Right hindlimb (tissue), 1 donor: ENCODE data around the gene EFCAB5.
"Not testable (repeated sequence)": the region's sequence is repeated elsewhere in the genome, so short reads cannot be mapped to it uniquely, and the experiment has no call there.

ENCODE experiments used
- DNase-seq: peaks from one replicate; pipeline ENCODE4 v3.0.0-alpha.2; 2018

Gene EFCAB5

DNA sequence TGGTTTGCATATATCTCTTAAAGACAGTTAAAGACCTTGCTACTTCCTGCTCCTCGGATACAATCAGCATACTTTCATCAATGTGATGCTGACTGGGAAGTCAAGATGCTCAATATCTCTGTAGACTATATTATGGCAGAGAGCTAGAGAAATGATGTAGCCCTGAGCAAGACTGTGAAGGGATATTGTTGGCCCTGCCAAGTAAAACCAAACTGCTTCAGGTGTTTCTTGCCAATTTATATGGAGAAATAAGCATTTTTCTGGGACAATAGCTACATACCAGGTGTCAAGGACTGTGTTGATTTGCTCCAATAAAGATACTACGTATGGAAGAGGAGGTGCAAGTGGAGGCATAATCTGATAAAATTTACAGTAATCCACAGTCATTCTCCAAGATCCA lies 4.7 kb upstream of the EFCAB5 start:
- no peak for DNase-seq

DNA sequence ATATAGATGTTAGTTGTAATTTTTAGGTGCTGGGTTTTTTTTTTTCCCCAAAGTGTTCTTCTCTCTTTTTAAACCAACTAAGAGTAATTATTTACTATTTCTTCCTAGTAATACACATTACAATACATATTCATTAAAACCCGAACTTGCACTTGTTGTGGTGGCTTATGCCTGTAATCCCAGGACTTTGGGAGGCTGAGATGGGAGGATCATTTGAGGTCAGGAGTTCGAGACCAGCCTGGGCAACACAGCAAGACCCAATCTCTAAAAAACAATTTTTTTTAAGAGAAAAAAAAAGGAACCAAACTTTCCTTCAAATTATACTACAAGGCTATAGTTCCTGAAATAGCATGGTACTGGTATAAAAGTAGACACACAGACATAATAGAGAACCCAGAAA lies 3.8 kb downstream of the EFCAB5 start:
- no peak for DNase-seq

DNA sequence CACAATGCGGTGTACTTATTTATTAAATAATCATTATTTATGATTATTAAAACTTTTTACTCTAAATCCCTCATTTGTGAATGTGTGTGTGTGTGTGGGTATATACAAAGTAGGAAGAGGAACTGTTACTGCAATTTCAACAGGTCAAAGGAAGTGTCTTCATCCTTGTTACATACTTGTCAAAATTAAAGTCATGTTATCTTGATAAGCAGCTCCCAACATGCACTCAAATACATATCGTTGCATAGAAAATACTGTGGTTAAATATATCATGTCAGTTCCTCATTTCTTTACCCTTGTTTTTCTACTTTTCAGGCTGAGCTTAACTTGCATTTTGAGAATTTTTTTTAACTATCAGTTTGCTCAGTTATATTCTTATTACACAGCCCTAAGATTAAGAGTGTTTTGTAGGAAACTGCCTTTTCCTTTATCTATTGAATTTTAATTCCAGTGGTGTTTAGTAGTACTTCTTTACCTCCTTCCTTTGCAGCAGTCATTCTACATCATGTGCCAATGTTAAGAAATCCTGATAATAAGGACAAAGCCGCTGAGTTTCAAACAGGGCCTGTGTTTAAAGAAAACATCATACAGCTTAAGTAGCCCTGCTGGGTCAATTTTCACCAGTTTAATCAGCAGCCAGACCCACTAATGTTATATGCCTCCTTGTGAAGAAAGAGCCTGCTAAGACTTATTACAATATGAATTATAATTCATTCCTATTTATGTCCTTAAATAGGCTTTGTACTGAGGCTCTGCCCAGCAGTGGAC lies 7.2 kb downstream of the EFCAB5 start:
- no peak for DNase-seq

DNA sequence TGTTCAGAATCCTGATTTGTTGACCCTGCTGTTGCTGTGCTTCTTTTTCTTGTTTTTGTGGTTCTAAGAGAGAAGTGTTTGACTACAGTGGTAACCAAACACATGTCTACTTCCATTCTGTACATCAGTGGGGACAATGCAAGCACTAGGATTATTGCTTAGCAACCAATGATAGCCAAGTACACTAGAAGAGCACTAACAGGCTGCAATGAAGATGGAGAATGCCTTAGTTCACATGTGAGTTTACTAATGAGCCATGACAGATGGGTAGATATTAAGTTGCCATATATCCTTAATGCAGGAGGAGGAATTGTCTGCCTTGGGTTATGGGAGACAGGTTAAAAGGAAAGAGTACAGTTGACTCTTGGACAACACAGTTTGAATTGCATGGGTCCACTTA lies 8.3 kb downstream of the EFCAB5 start:
- DNase-seq = no peak

DNA sequence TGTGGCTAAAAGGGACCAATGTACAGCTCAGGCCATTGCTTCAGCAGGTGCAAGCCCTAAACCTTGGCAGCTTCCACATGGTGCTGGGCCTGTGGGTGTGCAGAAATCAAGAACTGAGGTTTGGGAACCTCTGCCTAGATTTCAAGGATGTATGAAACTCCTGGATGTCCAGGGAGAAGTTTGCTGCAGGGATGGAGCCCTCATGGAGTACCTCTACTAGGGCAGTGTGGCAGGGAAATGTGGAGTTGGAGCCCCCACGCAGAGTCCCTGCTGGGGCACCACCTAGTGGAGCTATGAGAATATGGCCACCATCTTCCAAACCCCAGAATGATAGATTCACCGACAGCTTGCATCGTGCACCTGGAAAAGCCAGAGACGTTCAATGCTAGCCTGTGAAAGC lies 13.0 kb downstream of the EFCAB5 start:
- no peak for DNase-seq

DNA sequence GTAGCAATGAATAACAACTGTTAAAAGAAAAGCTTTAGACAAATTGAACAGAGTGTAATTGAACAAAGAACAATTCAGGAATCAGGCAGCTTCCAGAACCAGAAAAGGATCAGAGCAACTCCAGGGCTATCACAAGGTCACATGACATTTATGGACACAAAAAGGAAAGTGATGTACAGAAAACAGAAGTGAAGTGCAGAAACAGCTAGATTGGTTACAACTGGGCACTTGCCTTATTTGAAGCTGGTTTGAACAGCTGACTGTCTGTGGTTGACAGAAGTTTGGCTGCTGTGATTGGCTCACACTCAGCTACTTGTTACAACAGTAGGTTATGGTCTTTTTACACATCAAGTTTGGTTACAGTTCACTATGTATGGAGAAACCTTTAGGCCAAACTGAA lies 14.8 kb downstream of the EFCAB5 start:
- no peak for DNase-seq

DNA sequence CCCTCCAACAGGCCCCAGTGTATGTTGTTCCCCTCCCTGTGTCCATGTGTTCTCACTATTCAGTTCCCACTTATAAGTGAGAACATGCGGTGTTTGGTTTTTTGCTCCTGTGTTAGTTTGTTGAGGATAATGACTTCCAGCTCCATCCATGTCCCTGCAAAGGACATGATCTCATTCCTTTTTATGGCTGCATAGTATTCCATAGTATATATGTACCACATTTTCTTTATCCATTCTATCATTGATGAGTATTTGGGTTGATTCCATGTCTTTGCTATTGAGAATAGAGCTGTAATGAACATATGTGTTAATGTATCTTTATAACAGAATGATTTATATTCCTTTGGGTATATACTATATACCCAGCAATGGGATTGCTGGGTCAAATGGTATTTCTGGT lies 16.1 kb downstream of the EFCAB5 start:
- not testable (repeated sequence) for DNase-seq

DNA sequence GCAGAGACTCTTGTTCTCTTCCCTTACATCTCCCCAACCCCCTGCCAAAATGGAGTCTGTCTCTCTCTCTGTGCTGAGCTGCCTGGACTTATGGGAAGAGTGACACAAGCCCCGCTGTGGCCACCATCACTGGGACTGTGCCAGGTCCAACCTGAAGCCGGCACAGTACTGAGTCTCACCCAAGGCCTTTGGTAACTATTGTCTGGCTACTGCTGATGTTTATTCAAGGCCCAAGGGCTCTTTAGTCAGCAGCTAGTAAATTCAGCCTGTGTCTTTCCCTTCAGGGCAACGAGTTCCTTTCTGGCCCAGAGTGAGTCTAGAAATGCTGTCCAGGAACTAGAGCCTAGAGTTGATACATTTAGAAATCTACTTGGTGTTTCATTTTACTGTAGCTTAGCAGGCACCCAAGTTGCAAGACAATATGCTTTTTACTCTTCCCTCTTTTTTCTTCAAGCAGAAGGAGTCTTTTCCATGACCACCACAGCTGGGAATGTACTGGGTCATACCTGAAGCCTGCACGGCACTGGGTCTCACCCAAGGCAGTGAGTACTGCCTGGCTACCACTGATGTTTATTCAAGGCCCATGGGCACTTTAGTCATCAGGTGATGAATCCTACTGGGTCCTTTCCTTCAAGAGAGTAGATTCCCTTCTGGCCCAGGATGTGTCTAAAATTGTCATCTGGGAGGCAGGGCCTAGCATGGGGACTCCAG lies 17.7 kb downstream of the EFCAB5 start:
- DNase-seq = no peak

DNA sequence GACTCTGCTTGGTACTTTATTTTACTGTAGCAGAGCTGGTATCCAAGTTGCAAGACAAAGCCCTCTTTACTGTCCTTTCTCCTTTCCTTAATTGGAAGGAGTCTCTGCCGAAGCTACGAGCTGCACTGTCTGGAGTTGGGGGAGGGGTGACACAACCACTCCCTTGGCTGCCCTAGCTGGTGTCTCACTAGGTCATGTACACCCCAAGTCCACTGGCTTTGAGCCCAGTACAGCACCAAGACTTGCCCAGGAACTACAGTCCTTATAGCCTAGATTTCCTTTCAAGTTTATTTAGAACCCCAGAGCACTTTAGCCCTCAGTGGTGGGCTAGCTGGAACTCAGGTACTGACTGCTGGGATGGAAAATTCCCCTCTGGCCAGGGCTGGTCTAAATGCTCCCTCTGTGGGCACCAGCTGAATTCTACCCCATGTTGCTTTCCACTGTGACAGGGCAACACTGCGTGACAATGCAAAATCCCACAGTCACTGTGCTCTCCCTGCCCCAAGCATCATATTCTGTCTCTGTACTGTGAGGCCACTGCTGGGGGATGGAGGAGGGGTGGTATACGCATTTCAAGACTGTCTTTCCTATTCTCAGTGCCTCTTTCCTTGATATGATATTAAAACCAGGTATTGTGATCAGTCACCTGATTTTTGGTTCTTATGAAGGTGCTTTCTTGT lies 18.4 kb downstream of the EFCAB5 start:
- no peak for DNase-seq

DNA sequence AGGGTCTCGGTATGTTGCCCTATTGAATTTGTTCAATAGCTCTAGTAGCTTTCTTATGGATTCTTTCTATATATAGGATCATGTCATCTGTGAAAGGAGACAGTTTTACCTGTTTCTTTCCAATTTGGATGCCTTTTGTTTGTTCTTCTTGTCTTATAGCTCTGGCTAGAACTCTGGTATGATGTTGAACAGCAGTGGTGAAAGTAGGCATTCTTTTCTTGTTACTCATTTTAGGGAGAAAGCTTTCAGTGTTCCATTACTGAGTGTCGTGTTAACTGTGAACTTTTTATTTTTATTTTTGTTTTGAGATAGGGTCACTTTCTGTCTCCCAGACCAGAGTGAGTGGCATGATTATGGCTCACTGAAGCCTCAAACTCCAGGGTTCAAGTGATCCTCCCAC lies 21.2 kb downstream of the EFCAB5 start:
- no peak for DNase-seq

DNA sequence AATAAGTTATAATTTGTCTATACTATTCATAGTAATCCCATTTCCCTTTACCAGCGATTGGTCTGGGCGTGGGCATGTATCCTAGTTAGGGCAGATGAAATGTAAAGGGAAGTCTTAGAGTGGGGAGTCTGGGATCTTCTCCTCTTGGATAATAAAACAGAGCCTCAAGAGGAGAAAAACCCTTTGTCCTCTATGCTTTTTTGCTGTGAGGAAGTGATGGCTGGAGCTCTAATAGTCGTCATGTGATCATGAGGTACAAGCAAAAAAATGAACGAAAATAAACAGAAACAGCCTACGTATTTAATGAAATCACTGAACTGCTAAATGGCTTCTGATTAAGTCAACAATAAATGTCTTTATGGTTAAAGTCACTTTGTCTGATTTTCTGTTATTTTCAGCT lies 26.8 kb downstream of the EFCAB5 start:
- no peak for DNase-seq

DNA sequence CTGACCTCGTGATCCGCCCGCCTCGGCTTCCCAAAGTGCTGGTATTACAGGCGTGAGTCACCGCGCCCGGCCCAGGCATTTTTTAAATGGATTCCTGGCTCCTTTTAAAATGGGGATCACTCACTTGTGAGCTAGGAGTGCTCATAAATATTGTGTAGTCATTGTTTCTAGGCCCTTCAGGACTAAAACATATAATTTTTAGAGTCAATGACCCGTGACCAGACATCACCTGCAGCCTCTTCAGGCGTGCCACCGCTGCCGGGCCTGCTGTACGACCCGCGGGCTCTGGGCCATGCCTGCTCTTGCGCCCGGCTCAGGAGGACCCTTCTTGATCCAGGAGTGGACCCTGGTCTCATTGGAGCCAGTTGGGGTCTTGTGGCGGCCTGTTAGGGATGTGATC lies 30.8 kb downstream of the EFCAB5 start:
- DNase-seq = no peak

DNA sequence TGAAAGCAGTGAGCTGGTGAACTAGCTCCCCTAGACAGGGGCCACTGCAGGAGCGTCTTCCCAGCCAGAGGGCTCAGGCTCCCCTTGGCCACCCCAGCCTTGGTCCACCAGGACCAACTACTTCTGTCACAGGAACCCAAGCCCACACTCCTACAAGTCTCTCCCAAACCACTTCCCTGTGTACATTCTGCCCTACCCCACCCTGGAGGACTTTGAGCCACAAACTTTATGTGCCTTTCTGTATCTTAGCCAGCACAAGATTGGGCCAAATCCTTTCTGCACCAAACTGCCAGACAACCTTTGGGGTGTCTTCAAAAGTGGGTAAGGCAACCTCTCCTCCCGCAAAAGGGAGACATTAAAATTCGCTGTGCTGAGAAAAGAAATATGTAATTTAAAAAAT lies 31.6 kb downstream of the EFCAB5 start:
- no peak for DNase-seq

DNA sequence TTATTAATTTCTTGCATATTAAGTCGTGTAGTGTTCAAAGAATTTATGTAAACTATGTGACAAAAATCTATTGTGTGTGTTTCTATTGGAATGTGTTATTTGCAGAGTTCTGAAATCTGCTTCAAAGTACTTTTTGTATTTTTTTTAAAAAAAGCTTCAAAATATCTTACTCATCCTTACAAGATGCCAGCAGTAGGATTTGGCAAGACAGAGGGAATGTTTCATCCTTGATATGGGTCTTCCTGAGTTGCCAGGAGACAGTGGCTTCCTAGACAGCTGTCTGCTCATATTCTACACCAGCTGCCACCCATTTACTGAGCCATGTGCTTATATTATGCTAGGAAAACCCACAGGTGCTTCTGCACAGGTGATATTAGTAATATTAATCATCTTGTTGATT lies 36.4 kb downstream of the EFCAB5 start:
- DNase-seq = no peak

DNA sequence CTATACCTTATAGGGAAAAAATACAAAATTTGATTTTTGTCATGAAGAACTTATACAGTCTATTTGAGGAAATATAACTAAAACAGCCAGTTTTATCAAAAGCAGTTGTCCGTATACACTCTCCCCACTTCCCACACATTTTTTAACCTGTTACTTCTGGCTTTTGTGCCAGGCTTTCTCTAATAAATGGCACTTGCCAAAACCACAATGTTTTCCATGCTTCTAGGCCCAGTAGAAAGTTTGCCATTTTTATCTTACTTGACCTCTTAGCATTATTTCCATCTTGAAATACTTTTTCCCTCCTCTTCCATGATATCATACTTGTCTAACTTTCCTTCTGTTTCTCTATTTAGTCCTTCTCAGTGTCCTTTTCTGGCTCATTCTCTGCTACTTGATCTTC lies 38.8 kb downstream of the EFCAB5 start:
- no peak for DNase-seq

DNA sequence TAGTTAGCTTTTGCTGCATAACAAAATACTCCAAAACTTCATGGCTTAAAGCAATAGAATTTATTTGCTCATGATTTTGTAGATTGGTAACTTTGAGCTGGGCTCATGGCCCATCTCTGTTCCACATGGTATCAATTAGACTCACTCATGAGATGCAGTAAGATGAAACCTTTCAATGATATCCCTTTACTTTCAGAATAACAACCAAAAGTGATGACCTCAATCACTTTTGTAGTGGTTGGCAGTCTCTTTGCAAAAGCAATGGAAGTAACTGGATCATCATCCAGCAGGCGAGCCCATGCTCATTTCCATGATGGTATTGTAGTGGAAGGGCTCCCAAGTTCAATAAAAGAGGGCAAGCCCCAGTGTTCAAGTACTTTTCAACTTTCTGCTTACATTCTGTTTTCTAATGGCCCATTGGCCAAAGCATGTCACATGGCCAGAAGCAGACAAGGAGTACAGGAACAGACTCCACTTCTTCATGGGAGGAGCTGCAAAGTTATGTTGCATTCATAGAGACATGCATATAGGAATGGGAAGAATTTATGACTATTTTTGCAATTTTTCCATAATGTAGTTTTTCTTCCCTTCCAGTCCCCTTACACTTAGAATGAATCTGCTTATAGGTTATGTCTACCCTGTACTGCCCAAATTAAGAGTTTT lies 41.7 kb downstream of the EFCAB5 start:
- no peak for DNase-seq

DNA sequence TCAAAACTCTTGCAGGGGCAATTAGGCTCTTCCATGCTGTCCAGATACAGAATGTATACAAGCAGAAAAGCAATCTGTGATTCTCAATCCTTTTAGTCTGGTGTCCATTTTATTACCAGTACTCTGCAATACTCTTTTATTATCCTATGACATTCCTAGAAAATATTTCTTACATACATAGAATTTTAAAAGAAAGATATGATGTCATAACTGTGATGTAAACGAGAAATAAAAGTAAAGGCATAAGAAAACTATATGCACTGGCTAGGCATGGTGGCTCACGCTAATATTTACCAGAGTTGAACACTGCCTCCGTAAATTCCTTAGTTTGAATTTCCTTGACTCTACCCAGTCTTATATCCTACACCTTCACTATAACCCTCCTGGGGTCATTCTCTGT lies 55.0 kb downstream of the EFCAB5 start:
- DNase-seq = no peak

DNA sequence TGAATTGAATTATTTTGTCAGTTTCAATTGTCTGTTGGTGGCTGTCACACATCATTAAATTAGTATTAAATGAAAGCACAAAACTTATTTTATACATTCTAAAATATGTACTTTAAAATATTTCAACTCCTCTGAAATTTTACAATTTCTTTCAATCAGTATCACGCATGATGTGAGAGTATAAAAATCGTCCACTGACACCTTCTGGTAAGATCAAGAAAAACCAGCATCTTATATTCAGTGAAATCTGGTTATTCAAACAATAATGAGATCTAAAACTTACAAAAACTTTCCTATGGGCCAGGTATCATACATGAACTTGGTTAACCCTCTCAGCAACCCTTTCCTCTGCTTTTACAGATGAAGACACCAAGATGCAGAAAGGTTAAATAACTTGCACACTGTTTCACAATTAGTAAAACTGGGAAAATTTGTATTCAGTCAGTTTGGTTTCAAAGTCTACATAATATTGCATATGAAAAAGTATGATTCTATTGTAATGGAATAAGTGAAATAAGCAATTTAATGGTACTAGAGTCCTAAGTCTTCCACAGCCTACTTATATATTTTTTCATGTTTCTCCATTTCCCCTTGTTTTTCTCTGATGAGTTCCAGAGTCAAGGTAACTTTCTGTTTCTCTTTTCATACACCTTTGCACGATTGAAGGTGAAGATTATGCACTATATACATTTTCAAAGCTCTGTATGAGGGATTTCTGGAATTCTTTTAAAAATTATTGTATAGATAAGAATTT lies 58.7 kb downstream of the EFCAB5 start:
- no peak for DNase-seq

DNA sequence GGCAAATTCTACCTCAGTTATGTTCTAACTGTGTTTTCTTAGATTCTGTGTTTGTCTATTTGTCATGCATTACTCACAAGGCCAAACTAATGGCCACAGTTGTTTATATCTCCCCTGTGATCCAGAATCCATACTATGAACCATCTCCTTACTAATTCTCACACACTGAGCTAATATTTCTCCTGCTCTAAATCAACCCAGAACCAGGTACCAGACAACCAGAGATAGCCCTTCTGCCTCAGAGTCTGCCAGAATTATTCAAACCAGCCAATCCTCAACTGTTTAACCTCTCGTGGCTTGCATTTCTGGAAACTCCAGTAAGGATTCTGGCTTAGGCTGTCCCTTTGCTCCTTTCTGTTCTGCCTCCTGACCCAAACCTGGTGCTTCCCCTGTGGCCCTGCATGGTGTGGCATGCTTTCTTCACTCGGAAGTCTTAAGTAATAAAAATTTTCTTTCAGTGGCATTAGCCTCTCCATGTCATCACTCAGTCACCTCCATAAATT lies 59.4 kb downstream of the EFCAB5 start:
- no peak for DNase-seq

DNA sequence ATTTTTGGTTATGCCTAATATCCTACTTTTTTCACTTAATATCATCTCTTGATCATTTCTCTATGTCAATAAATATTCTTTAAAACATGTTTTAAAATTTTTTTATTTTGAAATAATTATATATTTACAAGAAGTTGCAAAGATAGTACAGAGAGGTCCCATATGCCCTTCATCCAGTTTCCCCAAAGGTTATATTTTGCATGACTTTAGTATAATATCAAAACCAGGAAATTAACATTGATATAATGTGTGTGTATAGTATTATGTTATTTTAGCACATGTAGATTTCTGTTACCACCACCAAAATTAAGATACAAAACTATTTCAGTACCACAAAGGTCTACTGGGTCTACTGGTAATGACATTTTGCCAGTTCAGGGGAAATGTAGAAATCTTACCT lies 60.7 kb downstream of the EFCAB5 start:
- no peak for DNase-seq

DNA sequence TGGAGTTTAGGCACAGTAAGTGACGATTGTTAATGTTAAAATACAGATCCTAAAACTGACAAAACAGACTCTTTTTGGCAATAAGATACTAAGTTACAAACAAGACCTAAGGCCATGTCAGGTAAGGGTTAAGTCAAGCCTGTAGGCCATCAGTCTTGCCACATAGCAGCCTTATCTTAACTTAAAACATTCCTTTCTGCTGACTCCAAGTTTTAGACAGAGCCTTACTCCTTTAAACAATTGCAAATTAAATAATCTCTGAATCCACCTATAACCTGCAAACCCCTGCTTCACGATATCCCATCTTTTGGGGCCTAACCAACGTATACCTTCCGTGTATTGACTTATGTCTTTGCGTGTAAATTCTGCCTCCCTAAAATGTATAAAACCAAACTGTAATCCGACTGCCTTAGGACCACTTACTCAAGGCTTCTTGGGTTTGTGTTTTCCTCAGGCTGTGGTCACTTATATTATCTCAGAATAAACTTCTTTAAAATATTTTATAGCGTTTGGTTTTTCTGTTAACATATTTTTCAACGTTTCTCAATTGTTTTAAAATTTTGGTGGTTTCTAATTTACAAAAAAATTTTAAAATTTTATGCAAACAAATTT lies 64.4 kb downstream of the EFCAB5 start:
- no peak for DNase-seq

DNA sequence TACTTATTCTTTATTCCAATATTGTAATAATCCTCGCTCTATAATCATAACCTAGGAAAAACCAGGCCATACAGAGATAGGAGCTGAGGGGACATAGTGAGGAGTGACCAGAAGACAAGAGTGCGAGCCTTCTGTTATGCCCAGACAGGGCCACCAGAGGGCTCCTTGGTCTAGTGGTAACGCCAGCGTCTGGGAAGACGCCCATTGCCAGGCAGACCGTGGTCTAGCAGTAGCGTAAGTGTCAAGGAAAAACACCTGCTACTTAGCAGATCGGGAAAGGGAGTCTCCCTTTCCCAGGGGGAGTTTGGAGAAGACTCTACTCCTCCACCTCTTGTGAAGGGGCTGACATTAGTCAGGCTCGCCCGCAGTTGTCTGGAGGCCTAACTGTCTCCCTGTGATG lies 70.5 kb downstream of the EFCAB5 start:
- not testable (repeated sequence) for DNase-seq
